Hepatocyte (in vitro differentiated cells): ENCODE measurements around the gene CYP2U1.
"Not testable (repeated sequence)": the region's sequence is repeated elsewhere in the genome, so short reads cannot be mapped to it uniquely, and the experiment has no call there.

Source experiments
- CTCF ChIP-seq: fragments of 200-600 bp; sonication (generic); IDR thresholded peaks from 2 replicates; pipeline ENCODE4 v1.5.1; 2016; ENCODE audit warnings: antibody characterized with exemption, mild to moderate bottlenecking; ENCODE audit not compliant: poor library complexity
- EZH2 ChIP-seq: fragments of 200-600 bp; sonication (generic); IDR thresholded peaks from 2 replicates; pipeline ENCODE4 v1.6.1; 2016; ENCODE audit warnings: antibody characterized with exemption, mild to moderate bottlenecking, borderline replicate concordance

GRCh38 chr4:107967519-107967918 lies 36.2 kb downstream of the CYP2U1 start:
- not testable (repeated sequence) for TF ChIP-seq CTCF, EZH2
